NOMO-1 treated with DMSO at 0.1 percent for 48 hours (cell line): ENCODE measurements around the gene BRD1.

Source experiments
- DNase-seq: peaks from one replicate; lab custom pipeline; 2025; ENCODE audit not compliant: unreplicated experiment; lab: John Stamatoyannopoulos, UW

The BRD1 gene

GRCh38 chr22:49827853-49828598 lies at the start of gene BRD1:
Gene BRD1 (minus strand): TSS chr22:49827873. CDS start chr22:49824317, 3,556 bp downstream.
- DNase-seq = peak; percentile 30

- DNase-seq = no peak
Measured at GRCh38 chr22:49873228-49873940, 45.7 kb upstream of the BRD1 start.

- no peak for DNase-seq
Measured at GRCh38 chr22:49872347-49872746, 44.7 kb upstream of the BRD1 start.

GRCh38 chr22:49871482-49871881 lies 43.8 kb upstream of the BRD1 start:
- DNase-seq = no peak

- DNase-seq = no peak
Measured at GRCh38 chr22:49869845-49870712, 42.4 kb upstream of the BRD1 start.

GRCh38 chr22:49869086-49869830 lies 41.6 kb upstream of the BRD1 start:
- DNase-seq = no peak

- DNase-seq = no peak
Measured at GRCh38 chr22:49867303-49868265, 39.9 kb upstream of the BRD1 start.

- no peak for DNase-seq
Measured at GRCh38 chr22:49866646-49867045, 39.0 kb upstream of the BRD1 start.

GRCh38 chr22:49866134-49866533 lies 38.5 kb upstream of the BRD1 start:
- no peak for DNase-seq

GRCh38 chr22:49865156-49865555 lies 37.5 kb upstream of the BRD1 start:
- no peak for DNase-seq

- no peak for DNase-seq
Measured at GRCh38 chr22:49863931-49864330, 36.3 kb upstream of the BRD1 start.

- no peak for DNase-seq
Measured at GRCh38 chr22:49862496-49862776, 34.8 kb upstream of the BRD1 start.

GRCh38 chr22:49861642-49862495 lies 34.2 kb upstream of the BRD1 start:
- no peak for DNase-seq

- no peak for DNase-seq
Measured at GRCh38 chr22:49858827-49859226, 31.2 kb upstream of the BRD1 start.

GRCh38 chr22:49856766-49857618 lies 29.3 kb upstream of the BRD1 start:
- DNase-seq = no peak

- no peak for DNase-seq
Measured at GRCh38 chr22:49856343-49856742, 28.7 kb upstream of the BRD1 start.

GRCh38 chr22:49855251-49855911 lies 27.7 kb upstream of the BRD1 start:
- no peak for DNase-seq
